NCI-H2196 (cell line): Measurements from ENCODE around the gene RELCH.

Source experiments
- DNase-seq: peaks from one replicate; lab custom pipeline; 2025; ENCODE audit not compliant: unreplicated experiment; lab: John Stamatoyannopoulos, UW

The RELCH gene

GRCh38 chr18:62249478-62250097 lies 62.5 kb downstream of the RELCH start:
- DNase-seq = peak; percentile 80

GRCh38 chr18:62250475-62250874 lies 63.4 kb downstream of the RELCH start:
- no peak for DNase-seq

GRCh38 chr18:62258093-62258492 lies 71.0 kb downstream of the RELCH start:
- no peak for DNase-seq

GRCh38 chr18:62258616-62259015 lies 71.6 kb downstream of the RELCH start:
- no peak for DNase-seq

GRCh38 chr18:62262061-62262460 lies 75.0 kb downstream of the RELCH start:
- no peak for DNase-seq

- no peak for DNase-seq
Observed at GRCh38 chr18:62264984-62265383, 77.9 kb downstream of the RELCH start.

GRCh38 chr18:62277045-62277444 lies 90.0 kb downstream of the RELCH start:
- DNase-seq = no peak

GRCh38 chr18:62279561-62279960 lies 92.5 kb downstream of the RELCH start:
- DNase-seq = no peak

GRCh38 chr18:62280058-62280457 lies 93.0 kb downstream of the RELCH start:
- DNase-seq = no peak

GRCh38 chr18:62280786-62281185 lies 93.7 kb downstream of the RELCH start:
- no peak for DNase-seq

- DNase-seq = no peak
Observed at GRCh38 chr18:62281684-62282083, 94.6 kb downstream of the RELCH start.

GRCh38 chr18:62282188-62282629 lies 95.2 kb downstream of the RELCH start:
- DNase-seq = no peak

GRCh38 chr18:62284637-62285036 lies 97.6 kb downstream of the RELCH start:
- DNase-seq = no peak

- DNase-seq = no peak
Observed at GRCh38 chr18:62285281-62285680, 98.2 kb downstream of the RELCH start.

- no peak for DNase-seq
Observed at GRCh38 chr18:62287781-62288664, 101.0 kb downstream of the RELCH start.

- DNase-seq = no peak
Observed at GRCh38 chr18:62288665-62289008, 101.6 kb downstream of the RELCH start.

- no peak for DNase-seq
Observed at GRCh38 chr18:62289047-62289446, 102.0 kb downstream of the RELCH start.

GRCh38 chr18:62294073-62294472 lies 107.0 kb downstream of the RELCH start:
- DNase-seq = no peak

- no peak for DNase-seq
Observed at GRCh38 chr18:62300359-62300963, 113.4 kb downstream of the RELCH start.

- no peak for DNase-seq
Observed at GRCh38 chr18:62301322-62301721, 114.3 kb downstream of the RELCH start.

GRCh38 chr18:62312851-62313250 lies 125.8 kb downstream of the RELCH start:
- no peak for DNase-seq
